ENCODE results near the gene FILIP1. TPM values are rescaled to one million over a fixed set of nuclear protein-coding genes. Genes with fewer than 3 reads are reported as not detected.

Gene FILIP1
- total RNA-seq, 1 donor, result under 0.01 TPM

GRCh38 chr6:75458895-75459294 lies 34.7 kb downstream of the FILIP1 start:
- H4K20me1 ChIP-seq (ENCODE audit: insufficient read depth, low read length), result no peaks in the 10 kb centered on the region

GRCh38 chr6:75450903-75451302 lies 42.7 kb downstream of the FILIP1 start:
- no peaks in the 10 kb centered on the region for H3K79me2 ChIP-seq (ENCODE audit: insufficient read depth, low read length)
- H3K4me2 ChIP-seq (ENCODE audit: insufficient read depth, low read length), result no peak overlapping the region
- no peak overlapping the region for H3K27ac ChIP-seq (ENCODE audit: low read depth, low read length)
- peaks cover 5% of the 10 kb centered on the region for H3K4me1 ChIP-seq (ENCODE audit: insufficient read depth, low read length)
- H3K9me3 ChIP-seq (ENCODE audit: low read depth, low read length), result no peaks in the 10 kb centered on the region
- H3K36me3 ChIP-seq (ENCODE audit: insufficient read depth, low read length), result no peaks in the 10 kb centered on the region
- no peak for DNase-seq (ENCODE audit: insufficient read length, low spot score, missing footprints)
- no peak overlapping the region for H3K4me3 ChIP-seq (ENCODE audit: insufficient read depth, low read length)
- no peak overlapping the region for H2AFZ ChIP-seq (ENCODE audit: low read length)
- H3K27me3 ChIP-seq (ENCODE audit: insufficient read depth, low read length), result no peaks in the 10 kb centered on the region
- H4K20me1 ChIP-seq (ENCODE audit: insufficient read depth, low read length), result no peaks in the 10 kb centered on the region
- TF ChIP-seq CTCF (IDR thresholded peaks at IDR 0.05; ENCODE audit: extremely low read depth, low read depth, low read length), result no peak

More at GRCh38 chr6:75458895-75459294, 34.7 kb downstream of the FILIP1 start:
- H3K4me2 ChIP-seq (ENCODE audit: insufficient read depth, low read length), result no peak overlapping the region
- TF ChIP-seq CTCF (IDR thresholded peaks at IDR 0.05; ENCODE audit: extremely low read depth, low read depth, low read length), result no peak
- H3K4me1 ChIP-seq (ENCODE audit: insufficient read depth, low read length), result peaks cover 6% of the 10 kb centered on the region
- peak overlapping the region; percentile 8 for H3K27ac ChIP-seq (ENCODE audit: low read depth, low read length)
- H3K4me3 ChIP-seq (ENCODE audit: insufficient read depth, low read length), result no peak overlapping the region
- H3K27me3 ChIP-seq (ENCODE audit: insufficient read depth, low read length), result no peaks in the 10 kb centered on the region
- no peaks in the 10 kb centered on the region for H3K79me2 ChIP-seq (ENCODE audit: insufficient read depth, low read length)
- no peaks in the 10 kb centered on the region for H3K9me3 ChIP-seq (ENCODE audit: low read depth, low read length)
- DNase-seq (ENCODE audit: insufficient read length, low spot score, missing footprints), result no peak
- no peaks in the 10 kb centered on the region for H3K36me3 ChIP-seq (ENCODE audit: insufficient read depth, low read length)
- no peak overlapping the region for H2AFZ ChIP-seq (ENCODE audit: low read length)

- DNase-seq (ENCODE audit: insufficient read length, low spot score, missing footprints), result peak; percentile 67
- H3K9me3 ChIP-seq (ENCODE audit: low read depth, low read length), result no peaks in the 10 kb centered on the region
- no peak overlapping the region for H3K27ac ChIP-seq (ENCODE audit: low read depth, low read length)
- no peaks in the 10 kb centered on the region for H3K27me3 ChIP-seq (ENCODE audit: insufficient read depth, low read length)
- TF ChIP-seq CTCF (IDR thresholded peaks at IDR 0.05; ENCODE audit: extremely low read depth, low read depth, low read length), result no peak
- no peak overlapping the region for H3K4me3 ChIP-seq (ENCODE audit: insufficient read depth, low read length)
- H2AFZ ChIP-seq (ENCODE audit: low read length), result no peak overlapping the region
- no peak overlapping the region for H3K4me2 ChIP-seq (ENCODE audit: insufficient read depth, low read length)
- no peaks in the 10 kb centered on the region for H4K20me1 ChIP-seq (ENCODE audit: insufficient read depth, low read length)
- H3K36me3 ChIP-seq (ENCODE audit: insufficient read depth, low read length), result no peaks in the 10 kb centered on the region
- no peaks in the 10 kb centered on the region for H3K79me2 ChIP-seq (ENCODE audit: insufficient read depth, low read length)
- peaks cover 5% of the 10 kb centered on the region for H3K4me1 ChIP-seq (ENCODE audit: insufficient read depth, low read length)
These were observed 43.9 kb downstream of the FILIP1 start for GRCh38 chr6:75449630-75450206.

- no peak for DNase-seq (ENCODE audit: insufficient read length, low spot score, missing footprints)
- no peaks in the 10 kb centered on the region for H3K27me3 ChIP-seq (ENCODE audit: insufficient read depth, low read length)
- H3K4me1 ChIP-seq (ENCODE audit: insufficient read depth, low read length), result peaks cover 5% of the 10 kb centered on the region
- H3K4me3 ChIP-seq (ENCODE audit: insufficient read depth, low read length), result no peak overlapping the region
- no peak overlapping the region for H3K4me2 ChIP-seq (ENCODE audit: insufficient read depth, low read length)
- H3K79me2 ChIP-seq (ENCODE audit: insufficient read depth, low read length), result no peaks in the 10 kb centered on the region
- no peaks in the 10 kb centered on the region for H3K36me3 ChIP-seq (ENCODE audit: insufficient read depth, low read length)
- no peak overlapping the region for H3K27ac ChIP-seq (ENCODE audit: low read depth, low read length)
- H2AFZ ChIP-seq (ENCODE audit: low read length), result no peak overlapping the region
- TF ChIP-seq CTCF (IDR thresholded peaks at IDR 0.05; ENCODE audit: extremely low read depth, low read depth, low read length), result no peak
- H3K9me3 ChIP-seq (ENCODE audit: low read depth, low read length), result no peaks in the 10 kb centered on the region
- no peaks in the 10 kb centered on the region for H4K20me1 ChIP-seq (ENCODE audit: insufficient read depth, low read length)
These were observed 47.2 kb downstream of the FILIP1 start for GRCh38 chr6:75446241-75446880.
